Measurements from ENCODE around the gene NUP42.
"Not testable (repeated sequence)": the region's sequence is repeated elsewhere in the genome, so short reads cannot be mapped to it uniquely, and the experiment has no call there.

Gene NUP42

DNA sequence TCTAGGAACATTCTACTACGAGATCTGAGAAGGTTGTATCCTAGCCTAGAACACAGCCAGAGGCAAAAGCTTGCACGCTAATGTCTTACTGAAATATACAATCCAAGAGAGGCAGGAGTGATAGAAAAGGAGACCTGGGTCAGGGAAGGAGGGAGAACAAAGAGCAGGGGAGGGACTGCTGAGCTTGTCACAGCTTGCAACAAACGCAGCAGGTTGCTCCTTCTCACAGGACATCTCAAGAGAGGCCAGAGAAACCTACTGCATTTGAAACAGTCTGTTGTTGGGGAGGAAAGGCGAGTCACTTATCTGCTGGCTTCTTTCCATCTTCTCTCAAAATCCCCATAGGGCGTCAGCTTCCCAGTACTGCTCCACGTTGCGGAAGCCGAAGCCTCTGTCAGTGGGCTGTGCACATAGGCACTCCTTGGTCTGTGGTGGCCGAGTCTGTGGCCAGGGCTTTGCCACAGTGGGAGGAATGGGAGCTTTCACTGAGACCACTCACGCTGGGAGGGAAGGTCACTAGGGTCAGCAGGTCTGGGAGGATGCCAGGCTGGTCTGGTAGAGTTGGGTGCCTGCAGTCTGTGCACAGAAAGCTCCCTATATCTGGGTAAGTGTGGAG is 39.0 kb downstream of the NUP42 start:
- peaks cover 4% of the 10 kb centered on the region for H3K4me1 ChIP-seq (ENCODE audit: insufficient read depth, insufficient read length)
- H3K27me3 ChIP-seq (ENCODE audit: insufficient read depth, insufficient read length): no peaks in the 10 kb centered on the region
- TF ChIP-seq SUZ12 (IDR thresholded peaks at IDR 0.05; ENCODE audit: extremely low read depth, insufficient read depth, insufficient read length) (no peak), ZNF274 (IDR thresholded peaks at IDR 0.05; ENCODE audit: low read depth, low read length) (no peak), YY1 (IDR thresholded peaks at IDR 0.05; ENCODE audit: insufficient read depth, insufficient read length) (no peak)
- H3K4me3 ChIP-seq (ENCODE audit: insufficient read length, low read depth): no peak overlapping the region
- no peak for DNase-seq (ENCODE audit: low read depth, low spot score)
- no peaks in the 10 kb centered on the region for H3K9me3 ChIP-seq (ENCODE audit: insufficient read depth, low read length)
- no peak overlapping the region for H3K9ac ChIP-seq (ENCODE audit: insufficient read length, low read depth)
- H3K36me3 ChIP-seq (ENCODE audit: insufficient read depth, insufficient read length, low read length): no peaks in the 10 kb centered on the region

DNA sequence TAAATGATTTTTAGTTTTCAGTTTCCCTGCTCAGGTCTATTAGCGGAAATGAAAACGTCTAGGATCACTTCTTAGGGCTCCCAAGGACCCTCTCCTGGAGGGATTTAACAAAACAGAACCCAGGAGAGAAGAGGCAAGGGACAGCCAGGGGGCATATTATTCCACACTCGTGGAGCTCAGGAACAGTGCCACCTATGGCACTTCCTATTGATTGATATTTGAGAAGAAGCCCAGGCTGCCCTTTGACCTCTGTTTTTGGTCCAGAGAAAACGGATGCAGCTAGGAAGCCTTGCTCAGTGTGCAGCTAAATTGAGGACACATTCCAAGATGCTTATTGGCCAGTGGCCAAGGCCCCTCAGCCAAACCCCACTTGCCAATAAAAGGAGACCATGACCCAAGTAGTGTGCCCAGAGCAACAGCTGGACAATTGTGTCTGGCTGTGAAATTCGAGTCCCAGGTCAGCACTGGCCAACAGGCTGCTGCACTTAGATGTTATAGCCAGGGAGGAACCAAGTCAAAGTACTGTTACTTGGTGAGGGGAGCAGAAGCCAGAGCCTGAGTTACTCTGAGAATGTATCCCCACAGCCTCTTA is 40.7 kb downstream of the NUP42 start:
- H3K4me3 ChIP-seq (ENCODE audit: insufficient read length, low read depth): no peak overlapping the region
- no peak overlapping the region for H3K9ac ChIP-seq (ENCODE audit: insufficient read length, low read depth)
- TF ChIP-seq SUZ12 (IDR thresholded peaks at IDR 0.05; ENCODE audit: extremely low read depth, insufficient read depth, insufficient read length) (no peak), YY1 (IDR thresholded peaks at IDR 0.05; ENCODE audit: insufficient read depth, insufficient read length) (no peak), ZNF274 (IDR thresholded peaks at IDR 0.05; ENCODE audit: low read depth, low read length) (no peak)
- DNase-seq (ENCODE audit: low read depth, low spot score): no peak
- H3K27me3 ChIP-seq (ENCODE audit: insufficient read depth, insufficient read length): no peaks in the 10 kb centered on the region
- H3K36me3 ChIP-seq (ENCODE audit: insufficient read depth, insufficient read length, low read length): no peaks in the 10 kb centered on the region
- no peaks in the 10 kb centered on the region for H3K9me3 ChIP-seq (ENCODE audit: insufficient read depth, low read length)
- H3K4me1 ChIP-seq (ENCODE audit: insufficient read depth, insufficient read length): peaks cover 4% of the 10 kb centered on the region

DNA sequence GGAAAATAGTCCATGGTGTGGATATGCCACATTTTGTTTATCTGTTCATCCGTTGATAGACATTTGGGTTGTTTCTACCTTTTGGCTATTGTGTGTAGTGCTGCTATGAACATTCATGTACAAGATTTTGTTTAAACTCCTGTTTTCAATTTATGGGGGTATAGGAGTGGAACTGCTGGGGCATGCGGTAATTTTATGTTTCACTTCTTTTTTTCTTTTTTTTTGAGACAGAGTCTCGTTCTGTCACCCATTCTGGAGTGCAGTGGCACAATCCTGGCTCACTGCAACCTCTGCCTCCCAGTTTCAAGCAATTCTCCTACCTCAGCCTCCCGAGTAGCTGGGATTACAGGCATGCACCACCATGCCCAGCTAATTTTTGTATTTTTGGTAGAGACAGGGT is 42.5 kb downstream of the NUP42 start:
- not testable (repeated sequence) for H3K4me1 ChIP-seq (ENCODE audit: insufficient read depth, insufficient read length); H3K27me3 ChIP-seq (ENCODE audit: insufficient read depth, insufficient read length); H3K9ac ChIP-seq (ENCODE audit: insufficient read length, low read depth); H3K9me3 ChIP-seq (ENCODE audit: insufficient read depth, low read length); H3K4me3 ChIP-seq (ENCODE audit: insufficient read length, low read depth); H3K36me3 ChIP-seq (ENCODE audit: insufficient read depth, insufficient read length, low read length); DNase-seq (ENCODE audit: low read depth, low spot score)

DNA sequence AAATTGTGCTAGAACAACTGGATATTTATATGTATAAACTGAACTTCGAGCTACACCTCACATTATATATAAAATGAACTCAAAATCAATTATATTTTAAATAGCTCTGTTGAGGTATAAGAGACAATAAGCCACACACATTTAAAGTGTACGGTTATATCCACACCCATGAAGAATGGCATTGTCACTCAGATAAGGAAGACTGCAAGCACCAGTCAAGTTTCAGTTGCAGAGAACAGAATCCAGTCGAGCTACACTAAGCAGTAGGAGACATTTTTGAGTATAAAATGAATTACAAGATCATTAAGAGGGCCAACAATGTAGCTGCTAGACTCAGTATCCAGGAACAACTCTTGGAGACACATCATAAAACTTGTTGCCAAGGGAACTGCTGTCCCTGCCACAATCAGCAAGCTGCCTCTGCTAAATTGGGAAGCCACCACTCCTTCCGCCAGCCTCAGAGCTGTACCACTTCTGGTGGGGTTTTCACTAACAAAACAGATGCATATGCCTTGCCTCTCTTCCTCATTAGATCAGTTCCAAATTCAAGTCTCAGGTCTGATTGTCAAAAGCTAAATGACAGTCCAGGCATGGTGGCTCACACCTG is 45.1 kb downstream of the NUP42 start:
- no peaks in the 10 kb centered on the region; the same call in 1 of the 2 replicates for H3K9me3 ChIP-seq (ENCODE audit: insufficient read depth, low read length)
- no peak overlapping the region for H3K4me3 ChIP-seq (ENCODE audit: insufficient read length, low read depth)
- no peaks in the 10 kb centered on the region for H3K27me3 ChIP-seq (ENCODE audit: insufficient read depth, insufficient read length)
- no peak overlapping the region for H3K9ac ChIP-seq (ENCODE audit: insufficient read length, low read depth)
- no peaks in the 10 kb centered on the region for H3K4me1 ChIP-seq (ENCODE audit: insufficient read depth, insufficient read length)
- TF ChIP-seq SUZ12 (IDR thresholded peaks at IDR 0.05; ENCODE audit: extremely low read depth, insufficient read depth, insufficient read length): no peak
- no peak for TF ChIP-seq ZNF274 (IDR thresholded peaks at IDR 0.05; ENCODE audit: low read depth, low read length)
- no peak for TF ChIP-seq YY1 (IDR thresholded peaks at IDR 0.05; ENCODE audit: insufficient read depth, insufficient read length)
- no peaks in the 10 kb centered on the region for H3K36me3 ChIP-seq (ENCODE audit: insufficient read depth, insufficient read length, low read length)
- no peak for DNase-seq (ENCODE audit: low read depth, low spot score)

DNA sequence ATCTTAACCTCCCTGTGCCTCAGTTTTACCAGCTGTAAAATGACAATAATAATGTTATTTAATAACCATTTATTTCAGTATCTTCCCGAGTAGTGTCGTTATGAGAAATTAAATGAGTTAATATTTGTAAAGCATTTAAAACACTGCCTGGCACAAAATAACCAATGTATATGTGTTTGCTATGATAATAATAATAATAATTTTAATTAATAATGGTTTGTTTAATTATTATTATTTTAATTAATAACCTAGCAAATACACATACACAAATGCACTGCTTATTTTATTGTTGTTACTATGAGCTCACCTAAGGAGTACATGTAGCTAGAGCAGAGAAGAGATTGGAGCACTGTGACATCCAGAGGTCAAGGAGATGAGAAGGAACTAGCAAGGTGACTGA is 46.6 kb downstream of the NUP42 start:
- no peak for DNase-seq (ENCODE audit: low read depth, low spot score)
- peaks cover 2% of the 10 kb centered on the region for H3K4me1 ChIP-seq (ENCODE audit: insufficient read depth, insufficient read length)
- H3K4me3 ChIP-seq (ENCODE audit: insufficient read length, low read depth): no peak overlapping the region
- H3K9ac ChIP-seq (ENCODE audit: insufficient read length, low read depth): no peak overlapping the region
- TF ChIP-seq SUZ12 (IDR thresholded peaks at IDR 0.05; ENCODE audit: extremely low read depth, insufficient read depth, insufficient read length) (no peak), ZNF274 (IDR thresholded peaks at IDR 0.05; ENCODE audit: low read depth, low read length) (no peak), YY1 (IDR thresholded peaks at IDR 0.05; ENCODE audit: insufficient read depth, insufficient read length) (no peak)
- H3K36me3 ChIP-seq (ENCODE audit: insufficient read depth, insufficient read length, low read length): no peaks in the 10 kb centered on the region
- no peaks in the 10 kb centered on the region; the same call in 1 of the 2 replicates for H3K9me3 ChIP-seq (ENCODE audit: insufficient read depth, low read length)
- no peaks in the 10 kb centered on the region for H3K27me3 ChIP-seq (ENCODE audit: insufficient read depth, insufficient read length)

DNA sequence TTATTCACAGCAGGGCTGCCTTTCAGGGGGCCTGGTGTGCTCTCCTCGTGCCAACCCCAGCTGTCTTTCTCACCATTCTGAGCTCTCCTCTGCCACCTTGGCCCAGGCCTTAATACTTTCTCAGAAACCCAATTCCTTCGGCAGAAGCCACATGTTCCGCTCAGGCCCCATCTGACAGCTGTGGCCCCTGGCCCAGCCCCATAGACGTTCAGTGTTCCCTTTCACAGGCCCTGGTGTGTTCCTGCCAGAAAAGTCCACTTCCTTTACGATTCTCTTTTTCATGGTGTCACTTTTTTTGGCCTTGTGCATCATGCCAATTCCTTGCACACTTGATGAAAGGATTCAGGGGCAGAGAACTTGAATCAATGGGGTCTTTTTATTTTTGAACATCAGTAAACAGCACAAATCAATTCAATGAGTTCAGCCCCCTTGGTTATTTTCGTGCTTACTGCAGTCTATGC is 48.8 kb downstream of the NUP42 start:
- H3K9ac ChIP-seq (ENCODE audit: insufficient read length, low read depth): no peak overlapping the region
- H3K36me3 ChIP-seq (ENCODE audit: insufficient read depth, insufficient read length, low read length): no peaks in the 10 kb centered on the region
- H3K27me3 ChIP-seq (ENCODE audit: insufficient read depth, insufficient read length): no peaks in the 10 kb centered on the region
- H3K4me3 ChIP-seq (ENCODE audit: insufficient read length, low read depth): no peak overlapping the region
- H3K9me3 ChIP-seq (ENCODE audit: insufficient read depth, low read length): no peaks in the 10 kb centered on the region; the same call in 1 of the 2 replicates
- DNase-seq (ENCODE audit: low read depth, low spot score): no peak
- peaks cover 2% of the 10 kb centered on the region for H3K4me1 ChIP-seq (ENCODE audit: insufficient read depth, insufficient read length)
- TF ChIP-seq YY1 (IDR thresholded peaks at IDR 0.05; ENCODE audit: insufficient read depth, insufficient read length) (no peak), SUZ12 (IDR thresholded peaks at IDR 0.05; ENCODE audit: extremely low read depth, insufficient read depth, insufficient read length) (no peak), ZNF274 (IDR thresholded peaks at IDR 0.05; ENCODE audit: low read depth, low read length) (no peak)

DNA sequence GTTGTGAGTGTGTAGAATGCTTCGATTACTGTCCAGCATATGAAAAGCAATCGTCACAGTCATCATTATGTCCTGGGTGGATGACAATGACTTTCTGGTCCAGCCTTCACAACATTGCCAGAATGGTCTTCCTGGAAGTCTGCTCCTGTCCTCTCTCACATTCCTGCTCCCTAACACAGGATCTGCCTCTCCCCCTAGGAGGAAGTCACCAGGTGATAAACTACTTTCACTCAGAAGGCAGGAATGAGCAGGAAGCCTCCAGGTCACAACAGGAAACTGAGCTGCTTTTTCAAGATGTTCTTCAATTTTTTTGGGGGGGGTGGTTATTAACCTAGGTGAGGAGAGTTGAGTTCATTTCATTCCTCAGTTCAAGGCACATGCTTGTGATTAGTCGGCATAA is 51.1 kb downstream of the NUP42 start:
- no peak for TF ChIP-seq YY1 (IDR thresholded peaks at IDR 0.05; ENCODE audit: insufficient read depth, insufficient read length)
- TF ChIP-seq ZNF274 (IDR thresholded peaks at IDR 0.05; ENCODE audit: low read depth, low read length): no peak
- TF ChIP-seq SUZ12 (IDR thresholded peaks at IDR 0.05; ENCODE audit: extremely low read depth, insufficient read depth, insufficient read length): no peak
- Histone ChIP-seq H3K4me3 (ENCODE audit: insufficient read length, low read depth) (no peak overlapping the region), H3K36me3 (ENCODE audit: insufficient read depth, insufficient read length, low read length) (no peaks in the 10 kb centered on the region), H3K4me1 (ENCODE audit: insufficient read depth, insufficient read length) (peaks cover 2% of the 10 kb centered on the region), H3K27me3 (ENCODE audit: insufficient read depth, insufficient read length) (no peaks in the 10 kb centered on the region), H3K9ac (ENCODE audit: insufficient read length, low read depth) (no peak overlapping the region), H3K9me3 (ENCODE audit: insufficient read depth, low read length) (no peaks in the 10 kb centered on the region; the same call in 1 of the 2 replicates)
- DNase-seq (ENCODE audit: low read depth, low spot score): no peak

All from NT2/D1 (cell line).